H1 (cell line): ENCODE measurements around the gene MYNN. TPM values are rescaled to one million over a fixed set of nuclear protein-coding genes. Genes with fewer than 3 reads are reported as not detected.
A peak's percentile ranks its signal among the peaks of the same experiment; 100 is the strongest.

Experiments
- CTCF ChIA-PET: fragments of 300-600 bp; sonication (Branson Sonifier 250); formaldehyde crosslinking; loops from one replicate; lab custom pipeline; 2021; ENCODE audit not compliant: partially characterized antibody; lab: Charles Lee
- POLR2A ChIA-PET: fragments of 300-600 bp; sonication (Branson Sonifier 250); formaldehyde crosslinking; loops from one replicate; lab custom pipeline; 2021; ENCODE audit warnings: inconsistent platforms; ENCODE audit not compliant: partially characterized antibody; lab: Charles Lee
- DNase-seq, 2 experiments: peaks; one replicate each; pipeline versions ENCODE4 v3.0.0 to v3.0.0-alpha.2; 2010 to 2022; ENCODE audit warnings: low spot score in 2 of 2, low read depth in 1 of 2, mixed read lengths in 1 of 2
- FAIRE-seq: peaks from 2 replicates; lab custom pipeline; 2011; peaks lifted over from hg19 to GRCh38; lab: Jason Lieb, UNC
- H2AFZ ChIP-seq: 2 replicates; pipeline ENCODE4 v1.8.1; 2012; ENCODE audit warnings: low read length, inconsistent platforms
- H2AK5ac ChIP-seq: 2 replicates; pipeline ENCODE4 v1.6.1; 2013; ENCODE audit warnings: low read depth, low read length
- H2BK120ac ChIP-seq: replicated peaks from 2 replicates; pipeline ENCODE3; 2013; ENCODE audit warnings: low read depth, low read length, inconsistent platforms
- H2BK12ac ChIP-seq: 2 replicates; pipeline ENCODE4 v1.6.1; 2013; ENCODE audit warnings: low read depth, low read length
- H2BK15ac ChIP-seq: 2 replicates; pipeline ENCODE4 v1.6.1; 2013; ENCODE audit warnings: low read length
- H2BK20ac ChIP-seq: 2 replicates; pipeline ENCODE4 v1.6.1; 2013; ENCODE audit warnings: low read length
- H2BK5ac ChIP-seq: 2 replicates; pipeline ENCODE4 v1.6.1; 2013; ENCODE audit warnings: low read depth, low read length
- H3K14ac ChIP-seq: 2 replicates; pipeline ENCODE4 v1.6.1; 2013; ENCODE audit warnings: inconsistent platforms; ENCODE audit not compliant: insufficient read length
- H3K18ac ChIP-seq: 2 replicates; pipeline ENCODE4 v1.6.1; 2013; ENCODE audit warnings: low read length; ENCODE audit errors: extremely low read depth
- H3K23ac ChIP-seq: 2 replicates; pipeline ENCODE4 v1.6.1; 2013; ENCODE audit warnings: inconsistent platforms; ENCODE audit not compliant: insufficient read length
- H3K23me2 ChIP-seq: 2 replicates; pipeline ENCODE4 v1.6.1; 2013; ENCODE audit warnings: low read depth, low read length
- H3K27ac ChIP-seq: 2 replicates; pipeline ENCODE4 v1.6.1; 2011; ENCODE audit warnings: low read depth, low read length, inconsistent platforms
- H3K27me3 ChIP-seq, 4 experiments: replicated peaks in 1 of 4; 1 replicate in 1 of 4; 2 replicates in 3 of 4; pipeline versions ENCODE4 v1.6.1 to v1.8.1; 2011 to 2013; ENCODE audit warnings: low read length in 3 of 4, mild to moderate bottlenecking in 3 of 4, inconsistent platforms in 2 of 4, mixed read lengths in 2 of 4, moderate library complexity in 1 of 4; ENCODE audit not compliant: control insufficient read depth in 3 of 4, insufficient read depth in 3 of 4; ENCODE audit errors: extremely low read depth in 1 of 4
- H3K36me3 ChIP-seq, 4 experiments: 2 replicates each; pipeline versions ENCODE4 v1.6.1 to v1.8.1; 2011 to 2013; ENCODE audit warnings: mild to moderate bottlenecking in 4 of 4, low read length in 3 of 4, moderate library complexity in 2 of 4, control low read depth in 1 of 4, inconsistent platforms in 1 of 4; ENCODE audit not compliant: insufficient read depth in 4 of 4, control insufficient read depth in 2 of 4
- H3K4ac ChIP-seq: replicated peaks from 2 replicates; pipeline ENCODE3; 2013; ENCODE audit warnings: low read length, low read depth, mixed read lengths, inconsistent platforms; ENCODE audit not compliant: insufficient read length
- H3K4me1 ChIP-seq, 4 experiments: replicated peaks in 1 of 4; 1 replicate in 1 of 4; 2 replicates in 3 of 4; pipeline versions ENCODE4 v1.6.1 to v1.8.1; 2011 to 2013; ENCODE audit warnings: low read length in 3 of 4, inconsistent platforms in 2 of 4, mixed read lengths in 1 of 4; ENCODE audit not compliant: insufficient read depth in 4 of 4, control insufficient read depth in 3 of 4
- H3K4me2 ChIP-seq, 2 experiments: 2 replicates each; pipeline versions ENCODE4 v1.6.1 to v1.8.1; 2011 to 2013; ENCODE audit warnings: low read depth in 2 of 2, low read length in 2 of 2, control low read depth in 1 of 2, inconsistent platforms in 1 of 2, mild to moderate bottlenecking in 1 of 2; ENCODE audit not compliant: insufficient read depth in 1 of 2
- H3K4me3 ChIP-seq, 4 experiments: fragments of 200-600, 300-600 bp in 1 of 4; sonication (generic), shearing (Covaris generic), sonication (Bioruptor Twin) in 1 of 4; 2 replicates each; pipeline versions ENCODE4 v1.5.1 to v1.8.1; 2011 to 2016; ENCODE audit warnings: low read length in 4 of 4, low read depth in 3 of 4, control low read depth in 2 of 4, inconsistent platforms in 2 of 4, mild to moderate bottlenecking in 2 of 4, mixed read lengths in 1 of 4, moderate library complexity in 1 of 4; ENCODE audit not compliant: insufficient read depth in 2 of 4; ENCODE audit errors: extremely low read depth in 1 of 4
- H3K56ac ChIP-seq: replicated peaks from 2 replicates; pipeline ENCODE3; 2013; ENCODE audit warnings: low read depth, mild to moderate bottlenecking, mixed read lengths, low read length, inconsistent platforms; ENCODE audit not compliant: insufficient read length
- H3K79me1 ChIP-seq: 2 replicates; pipeline ENCODE4 v1.6.1; 2013; ENCODE audit warnings: low read depth, low read length, control low read depth
- H3K79me2 ChIP-seq, 2 experiments: 2 replicates each; pipeline versions ENCODE4 v1.6.1 to v1.8.1; 2012 to 2013; ENCODE audit warnings: low read length in 2 of 2, mild to moderate bottlenecking in 2 of 2, inconsistent platforms in 1 of 2; ENCODE audit not compliant: insufficient read depth in 2 of 2, control insufficient read depth in 1 of 2
- H3K9ac ChIP-seq, 4 experiments: replicated peaks in 1 of 4; 1 replicate in 1 of 4; 2 replicates in 3 of 4; pipeline versions ENCODE4 v1.6.1 to v1.8.1; 2011 to 2013; ENCODE audit warnings: low read depth in 3 of 4, low read length in 3 of 4, control low read depth in 2 of 4, mild to moderate bottlenecking in 2 of 4, moderate library complexity in 2 of 4, inconsistent platforms in 1 of 4; ENCODE audit errors: extremely low read depth in 1 of 4
- H3K9me3 ChIP-seq, 2 experiments: 2 replicates each; pipeline versions ENCODE4 v1.6.1 to v1.8.1; 2012 to 2013; ENCODE audit warnings: mild to moderate bottlenecking in 2 of 2, moderate library complexity in 2 of 2, control low read depth in 1 of 2, inconsistent platforms in 1 of 2, low read depth in 1 of 2, low read length in 1 of 2, mixed read lengths in 1 of 2; ENCODE audit not compliant: insufficient read depth in 2 of 2
- H4K20me1 ChIP-seq, 2 experiments: replicated peaks in 1 of 2; 2 replicates each; pipeline versions ENCODE3 to v1.8.1; 2011 to 2013; ENCODE audit warnings: inconsistent platforms in 2 of 2, low read length in 2 of 2, mild to moderate bottlenecking in 1 of 2; ENCODE audit not compliant: insufficient read depth in 2 of 2, control insufficient read depth in 1 of 2
- H4K5ac ChIP-seq: 2 replicates; pipeline ENCODE4 v1.6.1; 2013; ENCODE audit warnings: low read length, low read depth, mixed read lengths, inconsistent platforms; ENCODE audit not compliant: insufficient read length
- H4K8ac ChIP-seq: 2 replicates; pipeline ENCODE4 v1.8.0; 2013; ENCODE audit warnings: mild to moderate bottlenecking, moderate library complexity, low read length, inconsistent platforms; ENCODE audit not compliant: insufficient read depth; ENCODE audit errors: extremely low read depth
- H4K91ac ChIP-seq: replicated peaks from 2 replicates; pipeline ENCODE3; 2013; ENCODE audit warnings: low read length, mixed read lengths, inconsistent platforms; ENCODE audit not compliant: insufficient read length
- CBX8 ChIP-seq: fragments of 300-800, 300-1000 bp; sonication (generic); IDR thresholded peaks from 2 replicates; pipeline ENCODE4 v1.7.1; 2016; ENCODE audit warnings: low read depth, low read length, borderline replicate concordance
- GTF2F1 ChIP-seq: IDR thresholded peaks from 2 replicates; pipeline ENCODE4 v1.6.1; 2012; ENCODE audit warnings: low read depth, low read length, improper control_type of control experiment, borderline replicate concordance
- HDAC2 ChIP-seq, 2 experiments: fragments of 300-600 bp in 1 of 2; sonication (generic) in 1 of 2; IDR thresholded peaks; 2 replicates each; pipeline ENCODE4 v1.6.1; 2011 to 2012; ENCODE audit warnings: low read depth in 2 of 2, low read length in 2 of 2, mild to moderate bottlenecking in 2 of 2, moderate library complexity in 2 of 2, borderline replicate concordance in 1 of 2, inconsistent platforms in 1 of 2
- KDM4A ChIP-seq: IDR thresholded peaks from one replicate; pipeline ENCODE4 v1.7.1; 2012; ENCODE audit warnings: low read depth, mild to moderate bottlenecking, moderate library complexity, low read length, inconsistent platforms; ENCODE audit not compliant: severe bottlenecking
- NRF1 ChIP-seq: IDR thresholded peaks from 2 replicates; pipeline ENCODE4 v1.6.1; 2011; ENCODE audit warnings: mild to moderate bottlenecking, low read depth, low read length, improper control_type of control experiment
- PHF8 ChIP-seq: fragments of 200-600 bp; sonication (generic); conservative IDR thresholded peaks from 2 replicates; pipeline ENCODE4 v1.7.1; 2012; ENCODE audit warnings: low read depth, mild to moderate bottlenecking, inconsistent platforms, low read length, moderate library complexity
- POLR2AphosphoS5 ChIP-seq: IDR thresholded peaks from 2 replicates; pipeline ENCODE4 v1.6.1; 2011; ENCODE audit warnings: low read depth, low read length
- TBP ChIP-seq: IDR thresholded peaks from 2 replicates; pipeline ENCODE4 v1.6.1; 2011; ENCODE audit warnings: low read depth, low read length, improper control_type of control experiment
- ZNF274 ChIP-seq: IDR thresholded peaks from 2 replicates; pipeline ENCODE4 v1.7.0; 2012; ENCODE audit warnings: low read length, borderline replicate concordance; ENCODE audit errors: extremely low read depth
- WGBS, 2 experiments: shearing (Covaris generic) in 1 of 2; methylation state at CpG; one replicate each; pipeline versions ENCODE4 v1.1.6 to v1.1.7; 2013 to 2015; ENCODE audit warnings: low lambda C conversion rate in 2 of 2, mixed read lengths in 2 of 2, inconsistent platforms in 1 of 2, low coverage in 1 of 2, missing lambda C conversion rate in 1 of 2; ENCODE audit not compliant: insufficient replicate concordance in 2 of 2, insufficient coverage in 1 of 2, insufficient read length in 1 of 2; ENCODE audit errors: extremely low coverage in 1 of 2, missing lambda C conversion rate in 1 of 2; 5-methylcytosine and 5-hydroxymethylcytosine counted together
- polyA plus RNA-seq, 7 experiments: library from polyadenylated mRNA; depleted of rRNA in 3 of 7; stranded (reverse) in 5 of 7; unstranded in 2 of 7; fragments of >200 nt in 5 of 7; fragments of 200-250 nt in 2 of 7; gene quantifications; 1 replicate in 5 of 7; 2 replicates in 1 of 7; 4 replicates in 1 of 7; pipeline versions ENCODE4 v1.2.1 to v1.2.3, GENCODE V29; 2011 to 2013; ENCODE audit warnings: missing spikeins in 2 of 7, mixed read lengths in 2 of 7
- total RNA-seq: library from RNA; stranded (reverse); fragmentation: NEBNext Ultra II Directional; extraction: Animal tissue kit (Norgen Biotek cat#: 25700); gene quantifications from 2 replicates; pipeline ENCODE4 v1.2.1, GENCODE V29; 2021
- TF ChIP-seq, protein P1 (sequence below): IDR thresholded peaks from 2 replicates; pipeline ENCODE4 v1.6.1; 2012; ENCODE audit warnings: inconsistent platforms

MYNN gene
- total and polyA plus RNA-seq, 2 of the 8 experiments (the other 6 are each of a cell fraction or from before 2014, with no cell fraction given), result 7.3 to 15.2 TPM

DNA sequence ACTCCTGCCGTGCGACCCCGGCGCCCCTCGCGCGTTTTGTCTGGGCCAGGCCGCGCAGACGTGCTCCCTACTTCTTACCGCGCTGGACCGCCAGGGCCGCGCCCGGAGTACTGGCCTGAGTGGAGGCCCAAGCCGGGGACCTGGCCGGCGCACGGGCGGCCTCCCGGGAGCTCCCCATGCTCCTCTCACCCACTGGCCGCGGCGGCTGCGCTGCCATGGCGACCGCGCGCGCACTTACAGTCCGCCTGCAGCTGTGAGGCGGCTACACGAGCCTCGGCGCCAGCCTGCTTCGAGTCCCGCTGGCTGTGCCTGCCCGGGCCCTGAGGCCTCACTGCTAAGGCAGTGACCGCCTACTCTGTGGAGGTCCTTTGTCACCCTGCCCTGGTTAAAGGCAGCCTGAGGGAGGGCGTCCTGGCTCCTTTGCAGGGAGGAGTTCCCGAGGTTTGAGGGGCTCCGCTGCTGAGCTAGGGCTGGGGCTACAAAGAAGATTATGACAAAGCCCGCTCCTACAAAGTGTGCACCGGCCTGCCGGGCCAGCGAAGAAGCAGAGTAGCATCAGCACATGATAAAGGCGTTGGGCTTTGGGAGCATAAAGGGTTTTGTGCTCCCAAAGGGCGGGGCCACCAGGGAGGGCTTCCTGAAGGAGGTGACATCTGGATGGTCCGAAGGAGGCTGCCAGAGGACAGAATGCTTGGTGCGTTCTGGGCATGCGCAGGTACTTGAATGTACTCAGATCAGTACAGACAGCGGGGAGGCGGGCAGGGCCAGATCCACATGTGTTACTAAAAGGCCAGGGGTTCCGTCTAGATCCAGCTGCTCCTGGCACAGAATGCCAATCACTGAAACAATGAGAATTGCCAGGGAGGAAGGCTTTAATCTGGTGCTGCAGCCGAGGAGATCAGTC is 39.4 kb downstream of the MYNN start, which contains the start of the genes LRRC34 and LRRIQ4:
Gene LRRC34 (minus strand): TSS at position 573 of the 904 bp plus-strand sequence. CDS start 356 bp downstream, at position 217.
Gene LRRIQ4 (plus strand): TSS at position 539 of the 904 bp plus-strand sequence. CDS start 9,052 bp downstream, outside the sequence.
- Histone ChIP-seq H3K23me2 (peaks cover 4% of the 10 kb centered on the region; the same call in 1 of the 2 replicates), H2BK5ac (peak within 1 kb of the TSS; percentile 76; the same call in 1 of the 2 replicates), H3K36me3 (no peaks in the 10 kb centered on the region), H3K4ac (peak within 1 kb of the TSS; percentile 69), H4K20me1 (no peaks in the 10 kb centered on the region), H3K56ac (peak within 1 kb of the TSS; percentile 82), H3K27me3 (peaks cover 0 to 7% (median 4%) of the 10 kb centered on the region in 4 experiments; a peak in 6 of 7 replicates), H4K91ac (no peak within 1 kb of the TSS), H2AFZ (peak within 1 kb of the TSS; percentile 88), H3K4me2 (peak within 1 kb of the TSS; percentile 79 to 93), H3K18ac (peak within 1 kb of the TSS; percentile 92), H3K9ac (peak within 1 kb of the TSS; percentile 52 to 63 (median 59)), H3K4me1 (peaks cover 7 to 20% (median 10%) of the 10 kb centered on the region in 4 experiments; a peak in 6 of 7 replicates), H2BK120ac (peak within 1 kb of the TSS; percentile 54), H3K4me3 (peak within 1 kb of the TSS; percentile 54 to 73 (median 68)), H4K5ac (peak within 1 kb of the TSS; percentile 67), H2BK20ac (peak within 1 kb of the TSS; percentile 66; the same call in 1 of the 2 replicates), H3K27ac (no peak within 1 kb of the TSS), H2BK12ac (peak within 1 kb of the TSS; percentile 86; the same call in 1 of the 2 replicates), H4K8ac (peak within 1 kb of the TSS; percentile 86), H3K79me1 (no peaks in the 10 kb centered on the region), H3K23ac (no peak within 1 kb of the TSS), H2AK5ac (no peak within 1 kb of the TSS), H2BK15ac (peak within 1 kb of the TSS; percentile 20), H3K9me3 (no peaks in the 10 kb centered on the region; a peak in 1 of 4 replicates), H3K79me2 (no peaks in the 10 kb centered on the region), H3K14ac (no peak within 1 kb of the TSS)
- ChIA-PET CTCF (interaction anchor here (0.6 to 3.0 kb wide), 4 partner anchors 10 to 49 kb away, joined by 3 to 11 read pairs (median 4); partner anchors contain the start of gene TERC), POLR2A (interaction anchor here (0.7 to 3.8 kb wide), 3 partner anchors 39 to 154 kb away, joined by 3 to 20 read pairs (median 5); partner anchors contain the start of genes MYNN, SEC62 and TERC)
- 7% methylated on average over 51 of the region's 56 CpGs; no CpG with 5 or more reads in 1 of the 2 experiments for WGBS, 2 experiments
- DNase-seq (peak; percentile 81 to 83), FAIRE-seq (peak; percentile 13)
- no peak for TF ChIP-seq HDAC2 (IDR thresholded peaks at IDR 0.05; ENCODE audit: borderline replicate concordance in 1 of 2, low read depth in 2 of 2, low read length in 2 of 2)
- no peak for TF ChIP-seq GTF2F1
- peak; percentile 94 for TF ChIP-seq KDM4A
- peak; percentile 54 for TF ChIP-seq TBP
- peak; percentile 23; the same call in 1 of the 2 replicates for TF ChIP-seq POLR2AphosphoS5
- peak; percentile 68 for TF ChIP-seq NRF1
- TF ChIP-seq, protein P1, sequence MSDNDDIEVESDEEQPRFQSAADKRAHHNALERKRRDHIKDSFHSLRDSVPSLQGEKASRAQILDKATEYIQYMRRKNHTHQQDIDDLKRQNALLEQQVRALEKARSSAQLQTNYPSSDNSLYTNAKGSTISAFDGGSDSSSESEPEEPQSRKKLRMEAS, result peak; percentile 73
- no peak for TF ChIP-seq ZNF274
- TF ChIP-seq PHF8, result peak; percentile 58; the same call in 1 of the 2 replicates
- TF ChIP-seq CBX8, result no peak
